BJ (cell line): ENCODE results near the gene PRAMEF18. TPM values are rescaled to one million over a fixed set of nuclear protein-coding genes. Genes with fewer than 3 reads are reported as not detected.

Experiments
- polyA plus RNA-seq: library from polyadenylated mRNA; depleted of rRNA; stranded (reverse); fragments of >200 nt; gene quantifications from 2 replicates; pipeline ENCODE4 v1.2.3, GENCODE V29; 2011; rRNA removed

Gene PRAMEF18
- polyA plus RNA-seq, 1 experiment, result not detected

Other genes starting within 250 kb of the PRAMEF18 start
- not detected in 2 replicates for gene PRAMEF27, start 169.6 kb downstream of the PRAMEF18 start, polyA plus RNA-seq
- gene HNRNPCL3, start 165.4 kb downstream of the PRAMEF18 start, polyA plus RNA-seq, result not detected in 2 replicates
- not detected in 2 replicates for gene PRAMEF25, start 155.4 kb downstream of the PRAMEF18 start, polyA plus RNA-seq
- gene HNRNPCL2, start 109.3 kb downstream of the PRAMEF18 start, polyA plus RNA-seq, result not detected in 2 replicates
- gene PRAMEF26, start 70.1 kb downstream of the PRAMEF18 start, polyA plus RNA-seq, result not detected in 2 replicates
- gene HNRNPCL4, start 60.5 kb downstream of the PRAMEF18 start, polyA plus RNA-seq, result not detected in 2 replicates
- not detected in 2 replicates for gene PRAMEF9, start 54.3 kb downstream of the PRAMEF18 start, polyA plus RNA-seq
- not detected in 2 replicates for gene PRAMEF13, start 24.7 kb downstream of the PRAMEF18 start, polyA plus RNA-seq
- gene PRAMEF5, start 28.0 kb upstream of the PRAMEF18 start, polyA plus RNA-seq, result not detected in 2 replicates
- gene PRAMEF8, start 59.0 kb upstream of the PRAMEF18 start, polyA plus RNA-seq, result not detected in 2 replicates
- not detected in 2 replicates for gene PRAMEF33, start 77.4 kb upstream of the PRAMEF18 start, polyA plus RNA-seq
- not detected in 2 replicates for gene PRAMEF15, start 89.4 kb upstream of the PRAMEF18 start, polyA plus RNA-seq
- not detected in 2 replicates for gene PRAMEF14, start 121.0 kb upstream of the PRAMEF18 start, polyA plus RNA-seq
- not detected in 2 replicates for gene PRAMEF19, start 145.8 kb upstream of the PRAMEF18 start, polyA plus RNA-seq
- gene PRAMEF17, start 163.5 kb upstream of the PRAMEF18 start, polyA plus RNA-seq, result not detected in 2 replicates
- gene PRAMEF20, start 184.3 kb upstream of the PRAMEF18 start, polyA plus RNA-seq, result not detected in 2 replicates